Measurements from ENCODE around the gene MAP2K6. TPM values are rescaled to one million over a fixed set of nuclear protein-coding genes. Genes with fewer than 3 reads are reported as not detected.

Gene MAP2K6
- polyA plus RNA-seq, 1 donor (not counting 4 experiments of a cell fraction or from before 2014, with no cell fraction given): 0.39 TPM

GRCh38 chr17:69561462-69561861, 147.0 kb downstream of the MAP2K6 start:
- Histone ChIP-seq H3K4me2 (ENCODE audit: control insufficient read depth, extremely low read depth, insufficient read depth, low read depth, low read length) (no peak overlapping the region), H3K4me3 (ENCODE audit: control insufficient read depth in 2 of 3, extremely low read depth in 1 of 3, insufficient read depth in 2 of 3, low read depth in 1 of 3, low read length in 3 of 3) (no peak overlapping the region), H2AFZ (ENCODE audit: control insufficient read depth, low read length) (no peak overlapping the region), H3K9me1 (ENCODE audit: control insufficient read depth, extremely low read depth, insufficient read depth, low read length) (no peaks in the 10 kb centered on the region), H3K9me3 (ENCODE audit: control insufficient read depth, low read depth, low read length) (no peaks in the 10 kb centered on the region), H3K27ac (ENCODE audit: control insufficient read depth, insufficient read depth, low read length) (no peak overlapping the region), H3K27me3 (ENCODE audit: control insufficient read depth, extremely low read depth, insufficient read depth, low read length) (no peaks in the 10 kb centered on the region), H3K79me2 (ENCODE audit: control insufficient read depth, insufficient read depth, low read length) (no peaks in the 10 kb centered on the region), H3K4me1 (ENCODE audit: control insufficient read depth, extremely low read depth, insufficient read depth, low read length) (no peaks in the 10 kb centered on the region), H4K20me1 (ENCODE audit: control insufficient read depth, extremely low read depth, insufficient read depth, low read length) (no peaks in the 10 kb centered on the region), H3K36me3 (ENCODE audit: control insufficient read depth in 2 of 2, extremely low read depth in 1 of 2, insufficient read depth in 2 of 2, low read length in 2 of 2) (no peaks in the 10 kb centered on the region), H3K9ac (ENCODE audit: control insufficient read depth, extremely low read depth, insufficient read depth, low read length) (no peak overlapping the region)
- FAIRE-seq: no peak
- no peak for DNase-seq (ENCODE audit: low read depth, low spot score)
- TF ChIP-seq EZH2 (IDR thresholded peaks at IDR 0.05; ENCODE audit: low read length) (no peak), CTCF (optimal IDR thresholded peaks at IDR 0.05 in 1 of 3, IDR thresholded peaks at IDR 0.05 in 1 of 3, conservative IDR thresholded peaks at IDR 0.05 in 1 of 3; ENCODE audit: extremely low read depth in 1 of 3, insufficient read depth in 2 of 3, low read length in 3 of 3) (no peak)
- dilution Hi-C loops (cut with MboI; ENCODE audit: extremely low pct_ligation_motif_present, low sequenced_read_pairs): no loop called here

GRCh38 chr17:69565447-69565846, 150.9 kb downstream of the MAP2K6 start:
- H3K27ac ChIP-seq (ENCODE audit: control insufficient read depth, insufficient read depth, low read length): no peak overlapping the region
- no peaks in the 10 kb centered on the region for H3K4me1 ChIP-seq (ENCODE audit: control insufficient read depth, extremely low read depth, insufficient read depth, low read length)
- no peaks in the 10 kb centered on the region for H3K9me3 ChIP-seq (ENCODE audit: control insufficient read depth, low read depth, low read length)
- FAIRE-seq: no peak
- TF ChIP-seq CTCF (optimal IDR thresholded peaks at IDR 0.05 in 1 of 3, IDR thresholded peaks at IDR 0.05 in 1 of 3, conservative IDR thresholded peaks at IDR 0.05 in 1 of 3; ENCODE audit: extremely low read depth in 1 of 3, insufficient read depth in 2 of 3, low read length in 3 of 3) (no peak), EZH2 (IDR thresholded peaks at IDR 0.05; ENCODE audit: low read length) (no peak)
- H3K9ac ChIP-seq (ENCODE audit: control insufficient read depth, extremely low read depth, insufficient read depth, low read length): no peak overlapping the region
- no peak overlapping the region for H2AFZ ChIP-seq (ENCODE audit: control insufficient read depth, low read length)
- H3K79me2 ChIP-seq (ENCODE audit: control insufficient read depth, insufficient read depth, low read length): no peaks in the 10 kb centered on the region
- no peaks in the 10 kb centered on the region for H3K36me3 ChIP-seq (ENCODE audit: control insufficient read depth in 2 of 2, extremely low read depth in 1 of 2, insufficient read depth in 2 of 2, low read length in 2 of 2)
- H3K4me2 ChIP-seq (ENCODE audit: control insufficient read depth, extremely low read depth, insufficient read depth, low read depth, low read length): no peak overlapping the region
- DNase-seq (ENCODE audit: low read depth, low spot score): no peak
- no peak overlapping the region for H3K4me3 ChIP-seq (ENCODE audit: control insufficient read depth in 2 of 3, extremely low read depth in 1 of 3, insufficient read depth in 2 of 3, low read depth in 1 of 3, low read length in 3 of 3)
- dilution Hi-C loops (cut with MboI; ENCODE audit: extremely low pct_ligation_motif_present, low sequenced_read_pairs): no loop called here
- H3K27me3 ChIP-seq (ENCODE audit: control insufficient read depth, extremely low read depth, insufficient read depth, low read length): no peaks in the 10 kb centered on the region
- H4K20me1 ChIP-seq (ENCODE audit: control insufficient read depth, extremely low read depth, insufficient read depth, low read length): no peaks in the 10 kb centered on the region
- H3K9me1 ChIP-seq (ENCODE audit: control insufficient read depth, extremely low read depth, insufficient read depth, low read length): no peaks in the 10 kb centered on the region

All from keratinocyte (primary cell).